ENCODE data around the gene MMP24OS.

Gene MMP24OS

DNA sequence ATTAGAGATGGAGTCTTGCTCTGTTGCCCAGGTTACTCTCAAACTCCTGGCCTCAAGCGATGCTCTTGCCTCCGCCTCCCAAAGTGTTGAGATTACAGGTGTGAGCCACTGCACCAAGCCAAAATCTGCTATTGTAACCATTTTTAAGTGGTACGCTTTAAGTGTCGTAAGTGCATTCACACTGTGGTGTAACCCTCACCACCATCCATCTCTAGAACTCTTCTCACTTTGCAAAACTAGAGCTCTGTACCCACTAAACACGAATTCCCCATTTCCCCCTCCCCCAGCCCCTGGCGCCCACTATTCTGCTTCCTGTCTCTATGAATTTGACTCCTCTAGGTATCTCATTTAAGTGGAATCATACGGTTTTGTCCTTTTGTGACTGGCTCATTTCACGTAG lies 17.1 kb upstream of the MMP24OS start:
- no peak overlapping the region for H3K4me3 ChIP-seq (ENCODE audit: low read depth, low read length)
- TF ChIP-seq, protein P1, sequence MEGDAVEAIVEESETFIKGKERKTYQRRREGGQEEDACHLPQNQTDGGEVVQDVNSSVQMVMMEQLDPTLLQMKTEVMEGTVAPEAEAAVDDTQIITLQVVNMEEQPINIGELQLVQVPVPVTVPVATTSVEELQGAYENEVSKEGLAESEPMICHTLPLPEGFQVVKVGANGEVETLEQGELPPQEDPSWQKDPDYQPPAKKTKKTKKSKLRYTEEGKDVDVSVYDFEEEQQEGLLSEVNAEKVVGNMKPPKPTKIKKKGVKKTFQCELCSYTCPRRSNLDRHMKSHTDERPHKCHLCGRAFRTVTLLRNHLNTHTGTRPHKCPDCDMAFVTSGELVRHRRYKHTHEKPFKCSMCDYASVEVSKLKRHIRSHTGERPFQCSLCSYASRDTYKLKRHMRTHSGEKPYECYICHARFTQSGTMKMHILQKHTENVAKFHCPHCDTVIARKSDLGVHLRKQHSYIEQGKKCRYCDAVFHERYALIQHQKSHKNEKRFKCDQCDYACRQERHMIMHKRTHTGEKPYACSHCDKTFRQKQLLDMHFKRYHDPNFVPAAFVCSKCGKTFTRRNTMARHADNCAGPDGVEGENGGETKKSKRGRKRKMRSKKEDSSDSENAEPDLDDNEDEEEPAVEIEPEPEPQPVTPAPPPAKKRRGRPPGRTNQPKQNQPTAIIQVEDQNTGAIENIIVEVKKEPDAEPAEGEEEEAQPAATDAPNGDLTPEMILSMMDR (IDR thresholded peaks at IDR 0.05; ENCODE audit: insufficient read depth, low read depth, low read length, missing control alignments) = no peak
- DNase-seq (ENCODE audit: low read depth) = no peak

DNA sequence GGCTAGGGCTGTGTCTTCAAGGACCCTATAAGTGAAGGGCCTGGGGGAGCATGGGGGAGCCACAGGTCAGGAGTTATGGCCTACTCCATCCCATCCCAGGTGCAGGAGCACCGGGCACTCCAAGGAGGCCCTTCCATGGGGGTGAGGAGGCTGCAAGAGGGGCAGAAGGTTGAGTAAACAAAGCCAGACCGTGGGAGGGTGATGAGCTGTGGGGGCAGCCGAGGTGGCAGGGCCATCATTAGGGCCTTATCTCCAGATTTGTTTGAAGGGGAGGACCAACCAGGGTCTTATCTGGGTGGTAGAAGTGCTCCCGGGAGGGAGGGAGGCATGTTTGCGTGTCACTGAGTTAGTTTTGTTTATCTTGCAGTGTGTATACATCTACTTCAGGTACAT lies 16.4 kb upstream of the MMP24OS start:
- TF ChIP-seq, protein P1 (IDR thresholded peaks at IDR 0.05; ENCODE audit: insufficient read depth, low read depth, low read length, missing control alignments) = no peak
- H3K4me3 ChIP-seq (ENCODE audit: low read depth, low read length) = no peak overlapping the region
- DNase-seq (ENCODE audit: low read depth) = no peak

DNA sequence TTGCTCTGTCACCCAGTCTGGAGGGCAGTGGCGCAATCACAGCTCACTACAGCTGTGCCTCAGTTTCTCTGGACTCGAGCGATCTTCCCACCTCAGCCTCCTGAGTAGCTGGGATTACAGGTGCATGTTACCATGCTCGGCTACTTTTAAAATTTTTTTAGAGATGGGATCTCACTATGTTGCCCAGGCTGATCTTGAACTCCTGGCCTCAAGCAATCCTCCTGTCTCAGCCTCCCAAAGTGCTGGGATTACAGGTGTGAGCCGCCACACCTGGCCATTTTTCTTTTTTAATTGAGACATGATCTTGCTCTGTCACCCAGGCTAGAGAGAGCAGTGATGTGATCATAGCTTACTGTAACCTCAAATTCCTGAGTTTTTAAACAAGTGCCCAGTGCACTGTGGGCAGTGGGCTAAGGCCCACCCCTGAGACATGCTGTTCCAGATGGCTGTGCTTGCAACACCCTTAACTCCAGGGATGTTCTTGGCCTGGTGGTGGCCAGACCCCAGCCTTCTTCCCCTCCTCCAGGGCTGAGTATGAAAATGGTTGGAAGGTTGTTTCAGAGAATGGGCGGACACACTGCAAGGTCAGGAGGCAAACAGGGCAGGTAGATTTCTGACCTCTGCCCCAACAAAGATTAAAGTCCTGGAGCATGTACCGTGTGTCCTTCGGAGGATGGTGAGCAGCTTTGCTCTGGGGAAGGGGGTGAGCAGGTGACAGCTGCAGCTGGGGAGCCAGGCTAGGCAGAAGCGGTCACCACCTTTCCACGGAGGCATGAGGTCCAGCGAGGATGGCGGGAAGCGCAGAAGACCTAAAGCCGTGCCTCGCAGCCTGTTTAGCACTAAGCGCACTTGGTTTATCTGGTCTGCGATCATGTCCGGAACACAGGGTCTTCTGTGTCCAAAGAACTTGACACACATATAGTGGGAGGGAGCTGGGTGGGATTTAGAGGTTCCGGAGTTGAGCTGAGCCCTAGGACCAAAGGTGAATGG lies 15.7 kb upstream of the MMP24OS start:
- TF ChIP-seq, protein P1 (IDR thresholded peaks at IDR 0.05; ENCODE audit: insufficient read depth, low read depth, low read length, missing control alignments) = no peak

DNA sequence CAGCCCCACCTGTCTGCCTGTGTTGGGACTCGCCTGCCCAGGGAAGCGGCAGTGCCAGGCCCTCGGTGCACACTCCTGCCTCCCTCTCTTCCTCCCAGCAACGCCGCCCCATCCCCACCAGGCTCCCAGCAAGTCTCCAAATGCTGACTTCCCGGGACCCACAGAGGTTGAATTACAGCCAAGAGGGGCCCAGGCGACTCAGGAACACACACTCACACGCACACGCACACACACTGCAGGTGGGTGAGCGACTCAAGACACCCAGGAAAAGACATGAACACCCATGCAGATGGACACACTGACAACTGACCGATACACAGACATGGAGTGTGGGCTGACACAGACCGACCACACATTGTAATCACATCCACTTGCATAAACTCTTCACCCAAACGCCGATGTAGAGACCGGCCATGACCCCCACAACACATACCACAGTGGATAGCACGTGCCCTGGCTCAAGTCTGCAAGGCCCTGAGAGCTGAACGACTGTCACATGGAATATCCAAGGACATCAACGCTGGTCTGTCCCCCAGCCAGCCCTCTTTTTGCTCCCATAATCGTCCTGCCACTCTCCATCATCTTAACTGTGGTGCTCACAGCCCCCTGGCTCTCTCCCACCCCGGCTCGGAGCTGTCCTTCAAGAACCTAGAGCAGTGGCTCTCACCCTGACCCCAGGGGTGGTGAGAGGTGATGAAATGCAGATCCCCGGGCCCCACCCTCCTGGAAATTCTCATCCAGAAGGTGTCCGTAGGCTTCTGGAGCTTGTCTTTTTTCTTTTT lies 14.8 kb upstream of the MMP24OS start:
- no peak for DNase-seq (ENCODE audit: low read depth)
- TF ChIP-seq, protein P1 (IDR thresholded peaks at IDR 0.05; ENCODE audit: insufficient read depth, low read depth, low read length, missing control alignments) = no peak
- H3K4me3 ChIP-seq (ENCODE audit: low read depth, low read length) = no peak overlapping the region

More for the DNA sequence above, 15.7 kb upstream of the MMP24OS start:
- DNase-seq (ENCODE audit: low read depth) = no peak
- no peak overlapping the region for H3K4me3 ChIP-seq (ENCODE audit: low read depth, low read length)

DNA sequence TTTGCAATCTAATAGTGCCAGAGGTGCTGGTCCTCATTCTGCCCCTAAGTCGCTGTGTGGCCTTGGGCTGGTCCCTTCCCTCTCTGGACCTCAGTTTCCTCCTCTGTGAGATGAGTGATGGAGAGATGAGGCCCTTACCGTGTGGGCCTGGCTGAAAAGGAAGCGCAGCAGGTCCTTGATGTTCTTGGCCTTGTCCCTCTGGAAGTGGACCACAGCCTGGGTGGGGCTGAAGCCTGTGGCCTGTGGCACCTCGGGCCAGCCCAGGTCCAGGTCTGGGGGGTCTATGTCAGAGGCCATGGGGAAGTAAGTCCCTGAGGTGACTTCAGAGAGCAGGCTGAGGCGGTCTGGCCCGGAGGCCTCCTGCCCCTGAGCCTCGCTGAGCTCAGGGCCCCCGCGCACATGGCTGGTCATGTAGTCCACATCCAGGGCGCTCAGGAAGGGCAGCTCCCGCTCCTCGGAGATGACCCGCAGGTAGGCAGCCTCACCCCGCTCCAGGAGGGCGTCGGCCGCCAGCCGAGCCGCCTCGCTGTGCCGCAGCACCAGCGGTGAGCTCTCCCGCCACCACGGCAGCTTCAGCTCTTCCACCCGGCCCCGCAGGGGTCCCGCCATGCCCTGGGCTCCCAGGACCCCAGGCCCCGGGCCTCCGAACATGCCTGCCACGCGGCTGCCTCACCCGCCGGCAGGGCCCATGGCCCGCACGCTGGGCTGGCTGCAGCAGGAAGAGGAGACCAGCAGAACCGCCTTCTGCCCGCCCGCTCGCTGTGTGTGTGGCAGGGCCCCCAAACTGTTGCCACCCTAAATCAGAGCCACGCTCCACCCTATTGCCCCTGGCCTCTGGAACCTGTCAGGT lies 14.0 kb upstream of the MMP24OS start, which contains the start of gene FAM83C:
FAM83C (minus strand) TSS at position 772 of the 850 bp plus-strand sequence; CDS start at position 651, 121 bp downstream.
- DNase-seq (ENCODE audit: low read depth) = no peak
- H3K4me3 ChIP-seq (ENCODE audit: low read depth, low read length) = no peak within 1 kb of the TSS
- TF ChIP-seq, protein P1 (IDR thresholded peaks at IDR 0.05; ENCODE audit: insufficient read depth, low read depth, low read length, missing control alignments) = no peak

DNA sequence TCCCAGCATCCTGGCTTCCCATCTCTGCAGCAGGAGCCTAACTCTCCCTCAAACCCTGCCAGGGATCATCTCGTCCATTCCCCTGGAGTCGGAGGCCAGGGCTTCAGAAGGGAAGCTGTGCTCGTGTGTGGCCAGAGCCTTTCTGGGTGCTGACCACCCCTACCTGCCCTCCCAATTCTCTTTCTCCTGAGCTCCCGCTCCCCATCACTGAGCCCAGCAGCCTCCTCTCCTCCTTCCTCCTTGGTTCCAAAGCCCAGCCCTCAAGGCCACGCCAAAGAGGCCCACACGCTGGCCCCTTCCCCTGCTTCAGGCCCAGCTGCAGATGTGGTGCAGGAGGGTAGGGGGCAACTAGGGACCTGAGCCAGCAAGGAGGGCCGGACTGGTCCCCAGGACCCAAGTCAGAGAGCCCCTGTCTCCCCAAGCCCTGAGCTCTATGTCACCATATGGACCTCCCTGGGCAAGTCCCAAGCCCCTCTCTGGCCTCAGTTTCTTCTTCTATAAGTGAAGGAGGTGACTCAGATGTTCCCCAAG lies 13.0 kb upstream of the MMP24OS start:
- no peak overlapping the region for H3K4me3 ChIP-seq (ENCODE audit: low read depth, low read length)
- no peak for DNase-seq (ENCODE audit: low read depth)
- TF ChIP-seq, protein P1 (IDR thresholded peaks at IDR 0.05; ENCODE audit: insufficient read depth, low read depth, low read length, missing control alignments) = no peak
